A673 (cell line): ENCODE measurements around the gene APOL1.

Source experiments
- CTCF ChIP-seq: fragments of 300-800, 200-600 bp; sonication (generic); conservative IDR thresholded peaks from 2 replicates; pipeline ENCODE4 v1.5.1; 2017; ENCODE audit warnings: low read depth, mild to moderate bottlenecking, antibody characterized with exemption, low read length, moderate library complexity, mixed read lengths
- EZH2 ChIP-seq: fragments of 200-600 bp; sonication (generic); IDR thresholded peaks from 2 replicates; pipeline ENCODE4 v1.6.1; 2017; ENCODE audit warnings: borderline replicate concordance, low read depth, mild to moderate bottlenecking, mixed read lengths, antibody characterized with exemption, low read length; ENCODE audit not compliant: poor library complexity, severe bottlenecking

- TF ChIP-seq CTCF = no peak
- TF ChIP-seq EZH2 = no peak
Measured at GRCh38 chr22:36247955-36248354, 5.0 kb upstream of the APOL1 start.
